ENCODE data around the gene CABLES1.

GRCh38 chr18:23188068-23188760, 52.9 kb downstream of the CABLES1 start:
- TF ChIP-seq, protein P1, sequence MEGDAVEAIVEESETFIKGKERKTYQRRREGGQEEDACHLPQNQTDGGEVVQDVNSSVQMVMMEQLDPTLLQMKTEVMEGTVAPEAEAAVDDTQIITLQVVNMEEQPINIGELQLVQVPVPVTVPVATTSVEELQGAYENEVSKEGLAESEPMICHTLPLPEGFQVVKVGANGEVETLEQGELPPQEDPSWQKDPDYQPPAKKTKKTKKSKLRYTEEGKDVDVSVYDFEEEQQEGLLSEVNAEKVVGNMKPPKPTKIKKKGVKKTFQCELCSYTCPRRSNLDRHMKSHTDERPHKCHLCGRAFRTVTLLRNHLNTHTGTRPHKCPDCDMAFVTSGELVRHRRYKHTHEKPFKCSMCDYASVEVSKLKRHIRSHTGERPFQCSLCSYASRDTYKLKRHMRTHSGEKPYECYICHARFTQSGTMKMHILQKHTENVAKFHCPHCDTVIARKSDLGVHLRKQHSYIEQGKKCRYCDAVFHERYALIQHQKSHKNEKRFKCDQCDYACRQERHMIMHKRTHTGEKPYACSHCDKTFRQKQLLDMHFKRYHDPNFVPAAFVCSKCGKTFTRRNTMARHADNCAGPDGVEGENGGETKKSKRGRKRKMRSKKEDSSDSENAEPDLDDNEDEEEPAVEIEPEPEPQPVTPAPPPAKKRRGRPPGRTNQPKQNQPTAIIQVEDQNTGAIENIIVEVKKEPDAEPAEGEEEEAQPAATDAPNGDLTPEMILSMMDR (IDR thresholded peaks at IDR 0.05), result no peak
- TF ChIP-seq POLR2A (IDR thresholded peaks at IDR 0.05), result no peak

Data from thyroid gland (tissue), 4 donors.